Activated CD8-positive, alpha-beta memory T cell treated with anti-CD3 and anti-CD28 coated beads for 1 hour (primary cell): Measurements from ENCODE around the gene NPC1L1.

Source experiments
- DNase-seq, 2 donors: peaks; one replicate each; pipeline ENCODE4 v3.0.0-alpha.2; 2020; ENCODE audit warnings: low read depth in 1 of 2; ENCODE audit errors: extremely low read depth in 1 of 2

NPC1L1 gene, protein sequence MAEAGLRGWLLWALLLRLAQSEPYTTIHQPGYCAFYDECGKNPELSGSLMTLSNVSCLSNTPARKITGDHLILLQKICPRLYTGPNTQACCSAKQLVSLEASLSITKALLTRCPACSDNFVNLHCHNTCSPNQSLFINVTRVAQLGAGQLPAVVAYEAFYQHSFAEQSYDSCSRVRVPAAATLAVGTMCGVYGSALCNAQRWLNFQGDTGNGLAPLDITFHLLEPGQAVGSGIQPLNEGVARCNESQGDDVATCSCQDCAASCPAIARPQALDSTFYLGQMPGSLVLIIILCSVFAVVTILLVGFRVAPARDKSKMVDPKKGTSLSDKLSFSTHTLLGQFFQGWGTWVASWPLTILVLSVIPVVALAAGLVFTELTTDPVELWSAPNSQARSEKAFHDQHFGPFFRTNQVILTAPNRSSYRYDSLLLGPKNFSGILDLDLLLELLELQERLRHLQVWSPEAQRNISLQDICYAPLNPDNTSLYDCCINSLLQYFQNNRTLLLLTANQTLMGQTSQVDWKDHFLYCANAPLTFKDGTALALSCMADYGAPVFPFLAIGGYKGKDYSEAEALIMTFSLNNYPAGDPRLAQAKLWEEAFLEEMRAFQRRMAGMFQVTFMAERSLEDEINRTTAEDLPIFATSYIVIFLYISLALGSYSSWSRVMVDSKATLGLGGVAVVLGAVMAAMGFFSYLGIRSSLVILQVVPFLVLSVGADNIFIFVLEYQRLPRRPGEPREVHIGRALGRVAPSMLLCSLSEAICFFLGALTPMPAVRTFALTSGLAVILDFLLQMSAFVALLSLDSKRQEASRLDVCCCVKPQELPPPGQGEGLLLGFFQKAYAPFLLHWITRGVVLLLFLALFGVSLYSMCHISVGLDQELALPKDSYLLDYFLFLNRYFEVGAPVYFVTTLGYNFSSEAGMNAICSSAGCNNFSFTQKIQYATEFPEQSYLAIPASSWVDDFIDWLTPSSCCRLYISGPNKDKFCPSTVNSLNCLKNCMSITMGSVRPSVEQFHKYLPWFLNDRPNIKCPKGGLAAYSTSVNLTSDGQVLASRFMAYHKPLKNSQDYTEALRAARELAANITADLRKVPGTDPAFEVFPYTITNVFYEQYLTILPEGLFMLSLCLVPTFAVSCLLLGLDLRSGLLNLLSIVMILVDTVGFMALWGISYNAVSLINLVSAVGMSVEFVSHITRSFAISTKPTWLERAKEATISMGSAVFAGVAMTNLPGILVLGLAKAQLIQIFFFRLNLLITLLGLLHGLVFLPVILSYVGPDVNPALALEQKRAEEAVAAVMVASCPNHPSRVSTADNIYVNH (N-terminal part only)

DNA sequence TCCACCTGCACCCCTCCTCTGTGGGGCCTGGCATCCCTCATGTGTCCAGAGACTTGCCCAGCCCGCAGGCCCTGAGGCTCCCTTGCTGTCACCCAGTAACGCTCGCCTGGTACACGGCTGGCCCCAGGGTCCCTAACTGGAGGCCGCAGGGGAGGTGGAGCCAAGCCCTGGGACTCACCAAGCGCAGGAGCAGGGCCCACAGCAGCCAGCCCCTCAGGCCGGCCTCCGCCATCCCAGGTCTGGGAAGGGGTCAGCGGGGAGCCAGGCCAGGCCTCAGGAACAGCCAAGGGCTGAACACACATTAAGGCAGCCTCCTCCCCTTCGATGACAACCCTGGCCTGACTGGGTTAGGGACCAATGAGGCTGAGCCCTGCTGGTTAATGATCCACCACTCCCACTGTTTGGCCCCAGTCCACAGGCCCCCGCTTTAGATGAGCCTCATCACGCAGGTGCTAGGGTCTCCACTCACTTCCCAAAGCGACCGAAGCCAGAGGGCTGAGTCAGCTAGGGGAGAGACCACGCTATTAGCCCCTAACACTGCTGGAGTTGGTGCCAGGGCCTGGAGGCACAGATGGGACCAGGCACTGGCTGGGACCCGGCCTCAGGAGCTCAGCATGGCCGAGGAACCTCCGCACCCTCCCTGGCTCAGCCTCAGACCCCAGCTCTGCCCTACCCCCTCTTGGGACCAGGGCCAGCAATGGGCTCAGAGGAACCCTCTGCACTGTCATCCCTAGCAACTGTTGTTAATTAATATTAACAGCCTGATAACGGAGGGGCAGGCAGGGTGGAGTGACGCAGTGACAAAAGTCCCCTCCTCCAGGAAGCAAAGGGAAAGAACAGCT lies at the start of gene NPC1L1:
NPC1L1 (minus strand) TSS at position 303 of the 842 bp plus-strand sequence; CDS start at position 232, 71 bp downstream.
- DNase-seq: no peak

DNA sequence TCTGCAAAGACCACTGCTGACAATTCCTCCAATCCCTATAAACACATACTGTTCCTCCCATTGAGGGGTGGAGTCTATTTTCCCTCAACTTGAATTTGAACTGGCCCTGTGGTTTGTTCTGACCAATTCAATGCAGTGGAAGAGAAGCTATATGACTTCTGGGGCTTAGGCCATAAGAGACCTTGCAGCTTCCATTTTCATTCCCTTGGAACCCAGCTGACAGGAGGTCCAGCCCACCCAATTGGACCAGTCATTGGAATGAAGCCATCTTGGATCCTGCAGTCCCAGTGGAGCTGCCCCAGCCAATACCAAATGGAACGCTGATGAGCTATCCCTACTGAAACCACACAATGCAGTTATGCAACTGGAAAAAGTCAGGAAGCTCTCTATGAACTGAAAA lies 49.8 kb upstream of the NPC1L1 start:
- DNase-seq: no peak

DNA sequence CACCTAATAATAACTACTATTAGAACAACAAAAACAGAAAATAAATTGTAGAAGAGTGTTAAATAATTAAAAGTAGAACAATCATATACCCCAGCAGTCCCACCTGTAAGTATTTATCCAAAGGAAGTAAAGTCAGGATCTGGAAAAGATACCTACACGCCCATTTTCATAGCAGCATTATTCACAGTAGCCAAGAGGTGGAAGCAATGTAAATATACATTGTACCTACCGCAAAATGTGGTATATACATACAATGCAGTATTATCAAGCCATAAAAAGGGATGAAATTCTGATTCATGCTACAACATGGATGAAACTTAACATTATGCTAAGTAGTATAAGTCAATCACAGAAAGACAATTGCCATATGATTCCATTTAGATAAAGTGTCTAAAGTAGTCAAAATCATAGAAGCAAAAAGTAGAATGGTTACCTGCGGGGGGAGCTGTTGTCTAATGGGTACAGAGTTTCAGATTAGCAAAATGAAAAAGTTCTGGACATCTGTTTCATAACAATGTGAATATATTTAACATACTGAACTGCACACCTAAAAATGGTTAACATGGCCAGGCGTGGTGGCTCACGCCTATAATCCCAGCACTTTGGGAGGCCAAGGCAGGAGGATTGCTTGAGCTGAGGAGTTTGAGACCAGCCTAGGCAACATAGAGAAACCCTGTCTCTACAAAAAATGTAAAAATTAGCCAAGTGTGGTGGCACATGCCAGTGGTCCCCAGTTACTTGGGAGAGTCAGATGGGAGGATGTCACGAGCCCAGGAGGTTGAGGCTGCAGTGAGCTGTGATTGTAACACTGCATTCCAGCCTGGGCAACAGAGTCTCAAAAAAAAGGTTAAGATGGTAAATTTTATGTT lies 46.9 kb upstream of the NPC1L1 start:
- DNase-seq: peak in 1 of 2 donors; percentile 32

DNA sequence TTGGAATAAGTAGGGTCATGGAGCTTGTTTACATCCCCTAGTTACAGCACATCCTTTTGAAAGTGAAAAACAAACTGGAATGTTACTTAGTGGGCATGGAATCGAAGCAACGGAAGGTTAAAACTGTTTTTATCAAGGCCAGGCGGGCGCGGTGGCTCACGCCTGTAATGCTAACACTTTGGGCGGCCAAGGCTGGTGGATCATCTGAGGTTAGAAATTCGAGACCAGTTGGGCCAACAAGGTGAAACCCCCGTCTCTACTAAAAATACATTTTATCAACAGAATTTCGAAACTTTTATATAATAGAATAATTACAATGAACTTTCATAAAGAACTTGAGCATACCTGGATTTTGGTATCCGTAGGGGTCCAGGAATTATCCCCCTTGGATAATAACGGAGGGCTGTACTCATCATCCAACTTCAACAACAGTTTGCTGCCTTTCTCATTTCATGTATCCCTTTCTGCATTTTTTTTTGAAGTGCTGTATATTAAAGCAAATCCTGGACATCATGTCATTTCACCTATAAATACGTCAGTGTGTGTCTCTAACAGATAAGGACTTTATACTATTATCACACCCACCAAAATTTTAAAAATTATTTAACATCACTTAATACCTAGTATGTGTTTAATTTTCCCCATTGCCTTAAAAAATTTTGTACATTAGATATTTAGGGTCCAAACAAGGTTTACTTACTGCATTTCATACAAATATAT lies 42.2 kb upstream of the NPC1L1 start:
- no peak for DNase-seq

DNA sequence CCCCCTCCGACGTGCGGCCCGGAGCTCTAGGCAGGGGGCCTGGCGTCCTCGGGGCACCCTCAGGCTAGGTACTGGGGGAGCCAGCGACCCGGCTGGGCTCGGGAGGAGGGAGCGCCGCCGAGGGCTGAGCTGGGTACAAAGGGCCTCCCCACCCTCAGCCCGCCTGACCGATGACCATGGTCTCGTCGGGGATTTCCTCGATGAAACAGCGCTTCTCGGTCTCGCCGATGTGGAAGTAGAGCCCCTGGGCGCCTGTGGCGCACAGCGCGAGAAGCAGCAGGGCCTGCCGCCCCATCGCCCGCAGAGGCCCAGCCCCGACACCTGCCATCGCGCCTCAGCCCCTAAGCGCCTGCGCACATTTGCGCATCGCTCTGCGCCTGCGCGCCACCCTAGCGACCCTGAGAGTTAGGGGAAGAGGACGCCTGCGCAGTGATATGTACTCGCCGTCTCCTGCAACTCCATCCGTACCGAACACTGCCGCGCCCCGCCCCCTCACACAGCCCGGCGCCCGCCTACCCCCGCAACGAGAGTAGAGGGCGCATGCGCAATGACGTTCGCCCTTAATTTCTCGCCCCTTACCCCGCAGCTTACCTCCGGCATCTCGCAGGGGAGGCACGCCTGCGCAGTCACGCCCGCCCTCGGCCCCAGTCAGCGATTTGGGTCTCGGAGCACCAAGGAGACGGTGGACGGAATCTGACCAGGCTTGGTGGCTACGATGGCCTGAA lies 40.9 kb upstream of the NPC1L1 start, which contains the start of gene TMED4:
TMED4 (minus strand) TSS at position 353 of the 725 bp plus-strand sequence; CDS start at position 328, 25 bp downstream.
- DNase-seq: peak; percentile 100

DNA sequence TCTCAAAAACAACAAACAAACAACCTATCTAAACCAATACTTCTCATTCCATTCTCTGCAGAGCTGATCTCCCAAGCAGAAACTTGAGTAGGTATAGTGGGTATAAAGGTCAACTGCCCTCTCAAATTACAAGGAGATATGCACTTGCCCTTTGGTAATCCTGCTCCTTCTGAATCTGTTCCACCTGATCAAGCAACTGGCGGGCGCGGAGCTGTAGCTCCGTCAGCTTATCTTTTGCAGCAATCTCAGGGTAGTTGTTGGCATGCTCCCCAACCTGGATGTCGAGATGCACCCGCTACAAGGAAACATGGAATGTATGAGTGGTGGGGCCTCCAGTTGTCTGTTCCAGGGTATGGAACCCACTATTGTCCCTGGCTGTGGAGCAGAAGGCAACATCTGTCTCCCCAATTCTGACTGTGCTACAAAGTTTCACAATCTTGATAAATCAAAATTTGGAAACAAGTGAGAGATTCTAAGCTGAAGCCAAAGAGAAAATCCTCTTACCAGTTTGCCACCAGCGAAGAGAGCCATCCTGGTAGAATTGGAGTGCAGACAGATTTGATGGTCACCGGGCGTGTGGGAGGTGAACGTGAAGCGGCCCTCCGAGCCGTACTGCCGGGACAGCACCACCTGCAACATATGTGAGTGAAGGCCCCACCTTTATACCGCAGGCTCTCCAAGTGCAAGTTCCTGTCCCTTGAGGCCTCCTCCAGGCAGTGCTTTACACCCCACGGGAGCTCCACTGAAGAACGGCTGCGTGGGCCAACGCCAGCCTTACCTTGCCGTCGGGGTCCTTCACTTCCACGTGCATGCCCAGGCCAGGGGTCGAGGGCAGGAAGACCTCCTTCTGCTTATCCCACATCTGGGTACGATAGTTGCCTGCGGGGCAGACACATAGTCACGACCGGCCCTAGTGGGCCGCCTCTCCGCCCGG lies 40.1 kb upstream of the NPC1L1 start:
- no peak for DNase-seq

DNA sequence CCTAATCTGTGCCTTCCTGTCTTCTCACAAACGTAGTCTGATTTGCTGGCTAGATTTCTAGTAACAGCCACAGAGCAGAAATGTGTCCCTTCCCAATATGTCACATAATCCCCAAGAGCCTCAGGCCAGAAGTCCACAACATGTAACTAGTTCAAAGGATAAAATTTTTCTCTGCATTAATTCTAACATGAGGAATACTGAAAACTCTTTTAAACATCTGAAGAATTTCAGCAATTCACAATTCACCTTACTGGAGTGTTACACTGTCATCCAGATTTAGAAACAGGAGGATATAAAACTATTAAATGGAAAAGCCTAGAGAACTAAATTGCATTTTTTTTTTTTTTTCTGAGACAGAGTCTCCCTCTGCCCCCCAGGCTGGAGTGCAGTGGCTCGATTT lies 35.1 kb upstream of the NPC1L1 start:
- DNase-seq: no peak

DNA sequence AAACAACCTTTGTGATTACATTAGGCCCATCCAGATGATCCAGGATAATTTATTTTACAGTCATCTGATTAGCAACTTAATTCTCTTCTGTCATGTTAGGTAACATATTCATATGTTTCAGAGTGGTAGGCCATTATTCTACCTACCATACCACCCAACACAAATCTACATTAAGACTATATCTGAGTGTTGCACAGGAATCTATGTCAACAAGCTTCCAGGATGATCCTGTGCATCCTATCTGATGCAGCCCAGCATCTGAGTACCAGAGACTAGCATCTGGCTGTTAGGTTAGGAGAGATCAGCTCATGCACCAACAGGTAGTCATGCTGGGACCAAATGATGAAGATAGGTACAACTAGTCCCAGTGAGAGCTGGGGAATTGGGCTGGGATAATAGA lies 33.9 kb upstream of the NPC1L1 start:
- DNase-seq: no peak

DNA sequence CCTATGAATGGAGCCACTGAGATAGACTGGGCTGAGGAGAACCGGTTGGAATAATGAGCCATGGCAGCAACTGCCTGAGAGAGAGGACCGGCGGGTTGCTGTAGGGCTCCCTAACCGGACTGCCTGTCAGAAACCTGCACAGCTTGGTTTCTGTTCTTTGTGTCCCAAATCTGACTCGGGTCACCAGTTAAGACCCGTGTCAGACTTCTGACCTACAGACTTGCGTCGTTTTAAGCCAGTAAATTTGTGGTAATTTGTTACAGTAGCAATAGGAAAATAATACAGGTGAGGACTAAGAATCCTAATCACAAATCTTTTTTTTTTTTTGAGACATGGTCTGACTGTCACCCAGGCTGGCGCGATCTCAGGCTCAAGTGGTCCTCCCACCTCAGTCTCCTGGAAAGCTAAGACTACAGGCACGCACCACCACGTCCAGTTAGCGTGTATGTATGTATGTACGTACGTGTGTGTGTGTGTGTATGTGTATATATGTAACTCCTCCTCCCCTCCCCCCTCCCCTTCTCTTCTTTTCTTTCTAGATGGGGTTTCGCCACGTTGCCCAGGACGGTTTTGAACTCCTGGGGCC lies 33.2 kb upstream of the NPC1L1 start:
- no peak for DNase-seq

DNA sequence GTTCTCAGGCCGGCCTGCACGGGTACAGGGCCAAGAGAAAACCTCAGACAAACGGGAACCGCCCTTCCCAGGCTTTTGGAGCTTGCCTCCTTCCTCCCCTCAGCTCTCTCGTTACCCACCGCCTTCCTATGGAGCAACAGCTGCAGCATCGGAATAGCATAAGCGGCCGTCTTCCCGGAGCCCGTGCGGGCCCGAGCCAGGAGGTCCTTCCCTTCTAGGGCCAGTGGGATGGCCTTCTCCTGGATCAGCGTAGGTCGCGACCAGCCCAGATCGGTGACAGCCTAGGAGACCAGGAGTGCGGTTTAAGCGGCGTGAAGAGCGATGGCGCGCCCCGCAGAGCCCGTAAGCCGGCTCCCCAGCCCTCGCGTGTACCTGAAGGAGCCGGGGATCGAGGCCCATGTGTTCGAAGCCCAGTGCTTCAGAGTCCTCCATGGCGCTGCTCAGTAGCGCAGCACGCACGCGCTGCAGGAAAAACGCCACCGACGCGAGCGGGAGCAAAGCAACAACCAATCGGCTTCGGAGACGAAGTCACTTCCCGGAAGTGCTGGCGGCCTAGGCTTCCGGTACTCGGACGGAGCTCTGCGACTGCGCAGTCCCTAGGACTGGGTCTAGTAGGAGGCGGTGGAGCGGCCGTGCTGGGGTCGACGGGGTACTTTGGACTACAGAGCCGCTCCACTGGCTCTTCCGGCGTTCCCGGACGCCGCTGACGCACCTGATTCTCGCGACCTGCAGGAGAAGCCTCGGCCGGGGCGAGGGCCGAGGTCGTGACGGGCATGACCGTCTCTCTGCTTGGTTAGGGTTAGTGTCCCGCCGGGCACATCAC lies 32.5 kb upstream of the NPC1L1 start, which contains the start of gene DDX56:
DDX56 (minus strand) TSS at position 445 of the 823 bp plus-strand sequence; CDS start at position 432, 13 bp downstream.
- DNase-seq: peak; percentile 76 to 90

DNA sequence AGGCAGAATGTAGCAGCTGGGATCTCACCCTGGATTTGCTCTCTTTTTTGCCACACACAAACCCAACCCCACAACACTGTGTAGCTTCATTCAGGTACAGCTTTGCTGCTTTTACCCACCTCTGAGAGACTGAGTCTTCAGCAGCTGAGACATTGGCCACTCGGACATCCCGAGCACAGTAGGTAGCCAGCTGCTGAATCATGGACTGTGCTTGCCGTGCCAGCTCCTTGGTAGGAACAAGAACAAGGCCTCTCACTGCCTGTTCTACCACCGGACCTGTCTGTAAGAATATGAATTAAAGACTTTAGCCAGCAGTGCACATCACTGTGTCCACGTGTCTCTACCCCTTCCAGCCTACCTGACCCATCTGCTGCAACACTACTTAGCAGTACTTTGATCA lies 31.6 kb upstream of the NPC1L1 start:
- no peak for DNase-seq

DNA sequence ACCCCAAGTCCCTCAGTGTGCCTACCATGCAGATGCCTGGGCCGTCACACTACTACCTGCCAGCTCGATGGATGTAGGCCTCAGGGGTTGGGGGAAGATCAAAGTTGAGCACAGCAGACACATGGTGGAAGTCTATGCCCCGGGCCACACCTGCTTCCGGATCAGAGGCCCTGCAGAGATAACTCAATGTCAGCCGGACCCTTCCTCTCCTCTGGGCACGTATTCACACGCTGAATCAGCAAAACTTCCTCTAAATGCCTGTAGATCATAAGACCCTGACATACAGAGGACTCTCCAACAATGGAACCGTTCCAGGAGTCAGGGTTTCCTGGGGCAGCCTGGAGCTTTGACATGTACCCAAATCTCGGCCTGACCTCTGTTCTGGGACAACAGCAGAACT lies 28.8 kb upstream of the NPC1L1 start:
- DNase-seq: no peak

DNA sequence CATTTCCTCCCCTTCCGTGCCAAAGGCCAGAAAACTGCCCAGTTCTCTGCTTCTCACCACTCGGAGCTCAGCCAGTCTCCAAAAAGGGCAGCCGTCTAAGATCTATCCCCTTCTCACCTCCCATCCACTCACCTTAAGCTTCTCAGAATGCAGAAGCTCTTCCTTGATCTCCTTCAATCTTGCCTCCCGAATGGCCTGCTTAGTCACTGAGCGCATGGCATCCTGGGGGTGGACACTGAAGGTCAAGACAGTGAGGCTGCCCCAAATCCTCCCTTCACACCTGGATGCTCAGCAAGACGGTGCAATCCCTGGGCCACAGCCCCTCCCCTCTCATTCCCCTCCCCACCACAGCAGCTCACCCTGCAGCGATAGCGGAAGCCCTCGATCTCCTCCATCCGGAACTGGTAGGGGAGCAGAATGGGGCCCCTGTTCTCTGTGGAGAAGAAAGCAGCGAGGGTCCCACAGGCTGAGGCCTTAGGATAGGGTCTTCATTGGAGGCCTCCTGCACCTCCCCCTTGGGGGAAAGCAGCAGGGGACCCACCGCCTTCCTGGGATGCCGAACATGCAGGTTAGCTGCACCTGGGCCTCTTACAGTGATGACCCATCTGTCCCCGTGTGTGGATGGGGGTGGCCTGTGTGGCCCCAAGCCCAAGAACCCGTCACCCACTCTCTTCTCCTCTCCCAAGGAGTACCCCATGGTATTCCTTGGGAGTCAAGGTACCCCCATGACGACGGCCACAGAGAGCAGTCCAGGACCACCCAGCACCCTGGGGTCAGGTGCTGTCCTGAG lies 27.8 kb upstream of the NPC1L1 start:
- no peak for DNase-seq

DNA sequence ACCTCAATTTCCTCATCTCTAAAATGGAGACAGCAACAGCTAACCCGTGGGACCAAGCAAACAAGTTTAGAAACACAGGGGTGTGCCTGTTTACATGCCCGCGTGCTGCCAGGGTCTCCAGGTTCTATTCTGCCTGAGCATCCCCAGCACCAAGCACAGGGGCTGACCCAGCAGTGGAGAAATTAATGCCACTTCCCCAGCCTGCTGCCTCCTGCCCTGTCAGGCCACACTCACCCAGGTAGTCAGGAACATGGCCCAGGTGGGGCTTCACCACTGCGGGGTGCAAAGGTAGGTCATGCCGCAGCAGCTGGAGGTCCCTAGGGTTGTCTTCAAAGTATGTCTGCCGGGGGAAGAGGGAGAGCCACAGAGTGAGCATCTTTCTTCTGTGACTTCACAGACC lies 26.8 kb upstream of the NPC1L1 start:
- DNase-seq: no peak
